A673 (cell line): Measurements from ENCODE around the gene LRFN4. TPM values are rescaled to one million over a fixed set of nuclear protein-coding genes. Genes with fewer than 3 reads are reported as not detected.

ENCODE experiments used
- BruUV-seq: library from RNA; stranded (reverse); fragments of 400-500 nt; replicated peaks from 2 replicates; lab custom pipeline; 2021; lab: Mats Ljungman, UMichigan
- CTCF ChIA-PET: fragments of 300-600 bp; sonication (Branson Sonifier 250); formaldehyde crosslinking; loops from one replicate; lab custom pipeline; 2022; ENCODE audit warnings: antibody characterized with exemption; lab: Charles Lee
- POLR2A ChIA-PET: fragments of 300-600 bp; sonication (Branson Sonifier 250); formaldehyde crosslinking; loops from one replicate; lab custom pipeline; 2022; ENCODE audit warnings: antibody characterized with exemption; ENCODE audit not compliant: low non-redundant PET; lab: Charles Lee
- DNase-seq: peaks from one replicate; pipeline ENCODE4 v3.0.0-alpha.2; 2015; ENCODE audit warnings: low spot score
- H3K27ac ChIP-seq: fragments of 200-600 bp; sonication (generic); 2 replicates; pipeline ENCODE4 v1.5.1; 2016; ENCODE audit warnings: mixed run types, low read depth, mild to moderate bottlenecking, mixed read lengths, antibody characterized with exemption, low read length; ENCODE audit not compliant: poor library complexity, severe bottlenecking
- H3K27me3 ChIP-seq: fragments of 200-600 bp; sonication (generic); replicated peaks from 2 replicates; pipeline ENCODE4 v1.6.1; 2017; ENCODE audit warnings: mixed run types, low read depth, mild to moderate bottlenecking, mixed read lengths, antibody characterized with exemption, low read length; ENCODE audit not compliant: insufficient read depth, poor library complexity
- H3K36me3 ChIP-seq: fragments of 200-600 bp; sonication (generic); 2 replicates; pipeline ENCODE4 v1.6.1; 2016; ENCODE audit warnings: mixed run types, mild to moderate bottlenecking, mixed read lengths, antibody characterized with exemption, low read length; ENCODE audit not compliant: insufficient read depth, poor library complexity, severe bottlenecking
- H3K4me1 ChIP-seq: fragments of 200-600 bp; sonication (generic); 2 replicates; pipeline ENCODE4 v1.6.1; 2017; ENCODE audit warnings: mixed run types, mild to moderate bottlenecking, mixed read lengths, antibody characterized with exemption, low read length; ENCODE audit not compliant: insufficient read depth, poor library complexity, severe bottlenecking
- H3K4me3 ChIP-seq: fragments of 200-600 bp; sonication (generic); 2 replicates; pipeline ENCODE4 v1.5.1; 2016; ENCODE audit warnings: low read depth, mixed run types, mild to moderate bottlenecking, mixed read lengths, low read length; ENCODE audit not compliant: poor library complexity, severe bottlenecking
- H3K9me3 ChIP-seq: fragments of 200-600 bp; sonication (generic); 2 replicates; pipeline ENCODE4 v1.6.1; 2016; ENCODE audit warnings: mixed run types, low read depth, mild to moderate bottlenecking, mixed read lengths, antibody characterized with exemption, low read length; ENCODE audit not compliant: poor library complexity, severe bottlenecking
- EZH2 ChIP-seq: fragments of 200-600 bp; sonication (generic); IDR thresholded peaks from 2 replicates; pipeline ENCODE4 v1.6.1; 2017; ENCODE audit warnings: borderline replicate concordance, low read depth, mild to moderate bottlenecking, mixed read lengths, antibody characterized with exemption, low read length; ENCODE audit not compliant: poor library complexity, severe bottlenecking
- intact Hi-C: fragments of 100-400 bp; cut with micrococcal nuclease; formaldehyde crosslinking; loops from one replicate; pipeline ENCODE4 v1.10.0; 2022; ENCODE audit not compliant: unreplicated experiment
- total RNA-seq: library from RNA; stranded (reverse); gene quantifications from 2 replicates; pipeline ENCODE4 v1.2.3, GENCODE V29; 2021
- TF ChIP-seq, protein P1 (sequence below): fragments of 300-800, 200-600 bp; sonication (generic); conservative IDR thresholded peaks from 2 replicates; pipeline ENCODE4 v1.5.1; 2017; ENCODE audit warnings: low read depth, mild to moderate bottlenecking, antibody characterized with exemption, low read length, moderate library complexity, mixed read lengths

LRFN4 gene
- total RNA-seq, 1 experiment from 2014 or later, result 57.2 TPM

DNA sequence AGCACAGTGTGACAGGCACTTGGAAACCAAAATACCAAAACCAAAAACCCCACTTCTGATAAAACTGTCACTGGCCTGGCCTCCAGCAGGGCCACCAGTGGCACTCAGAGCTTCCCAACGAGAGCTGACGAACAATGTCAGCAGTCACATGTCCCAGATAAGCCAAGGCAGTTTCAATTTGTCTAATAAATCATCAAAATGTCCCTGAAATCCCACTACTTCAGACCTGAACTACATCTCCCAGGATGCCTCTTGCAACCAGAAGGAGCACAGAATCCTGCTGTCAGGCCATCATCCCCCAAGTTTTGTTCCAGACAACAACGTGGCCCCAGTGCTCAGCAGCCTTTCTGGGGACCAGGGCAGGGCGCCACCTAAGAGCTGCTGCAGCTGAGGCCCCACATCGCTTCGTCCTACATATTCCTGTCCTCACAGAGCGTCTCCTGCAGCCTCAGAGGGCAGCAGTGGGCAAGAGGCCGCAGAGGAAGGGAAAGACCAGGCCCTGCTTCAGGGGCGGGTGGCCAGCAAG lies 25.1 kb downstream of the LRFN4 start:
- no peak for TF ChIP-seq EZH2
- TF ChIP-seq, protein P1, sequence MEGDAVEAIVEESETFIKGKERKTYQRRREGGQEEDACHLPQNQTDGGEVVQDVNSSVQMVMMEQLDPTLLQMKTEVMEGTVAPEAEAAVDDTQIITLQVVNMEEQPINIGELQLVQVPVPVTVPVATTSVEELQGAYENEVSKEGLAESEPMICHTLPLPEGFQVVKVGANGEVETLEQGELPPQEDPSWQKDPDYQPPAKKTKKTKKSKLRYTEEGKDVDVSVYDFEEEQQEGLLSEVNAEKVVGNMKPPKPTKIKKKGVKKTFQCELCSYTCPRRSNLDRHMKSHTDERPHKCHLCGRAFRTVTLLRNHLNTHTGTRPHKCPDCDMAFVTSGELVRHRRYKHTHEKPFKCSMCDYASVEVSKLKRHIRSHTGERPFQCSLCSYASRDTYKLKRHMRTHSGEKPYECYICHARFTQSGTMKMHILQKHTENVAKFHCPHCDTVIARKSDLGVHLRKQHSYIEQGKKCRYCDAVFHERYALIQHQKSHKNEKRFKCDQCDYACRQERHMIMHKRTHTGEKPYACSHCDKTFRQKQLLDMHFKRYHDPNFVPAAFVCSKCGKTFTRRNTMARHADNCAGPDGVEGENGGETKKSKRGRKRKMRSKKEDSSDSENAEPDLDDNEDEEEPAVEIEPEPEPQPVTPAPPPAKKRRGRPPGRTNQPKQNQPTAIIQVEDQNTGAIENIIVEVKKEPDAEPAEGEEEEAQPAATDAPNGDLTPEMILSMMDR, result no peak
- Histone ChIP-seq H3K36me3 (no peaks in the 10 kb centered on the region), H3K27me3 (no peaks in the 10 kb centered on the region), H3K4me1 (peaks cover 29% of the 10 kb centered on the region), H3K4me3 (no peak overlapping the region), H3K27ac (no peak overlapping the region), H3K9me3 (no peaks in the 10 kb centered on the region)
- intact Hi-C loops, result no loop called here
- ChIA-PET POLR2A (no interaction called here), CTCF (interaction anchor here (0.6 kb wide), 1 partner anchor 140 kb away, joined by 3 read pairs; no protein-coding TSS in a partner anchor)
- no peak for DNase-seq
- no TSS peak for BruUV-seq

DNA sequence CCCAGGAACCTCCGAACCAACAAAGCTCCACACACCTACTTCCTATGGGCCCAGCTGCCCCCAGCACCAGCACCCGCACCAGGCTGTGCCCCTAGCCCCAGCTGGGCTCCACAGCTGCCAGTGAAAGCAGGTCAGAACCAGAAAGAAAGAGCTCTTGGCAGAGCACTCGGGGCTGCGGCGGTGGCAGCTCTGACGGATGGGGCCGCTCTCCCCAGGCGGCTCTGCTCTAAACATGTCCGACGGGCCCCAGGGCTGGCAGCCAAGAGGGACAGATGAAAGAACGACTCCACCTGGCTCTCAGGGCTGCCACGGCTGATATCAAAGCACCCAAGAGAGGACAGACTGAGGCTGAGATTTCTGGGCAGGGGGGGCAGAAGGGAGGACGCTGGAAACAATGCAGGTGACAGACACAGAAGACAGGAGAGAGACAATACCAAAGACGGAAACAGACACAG lies 25.7 kb downstream of the LRFN4 start:
- POLR2A ChIA-PET, result no interaction called here
- no TSS peak for BruUV-seq
- TF ChIP-seq, protein P1, result no peak
- no peak for TF ChIP-seq EZH2
- peaks cover 33% of the 10 kb centered on the region for H3K4me1 ChIP-seq
- H3K36me3 ChIP-seq, result no peaks in the 10 kb centered on the region
- DNase-seq, result no peak
- no peak overlapping the region for H3K27ac ChIP-seq
- CTCF ChIA-PET, result interaction anchor here (0.5 to 0.7 kb wide), 4 partner anchors 12 to 139 kb away, joined by 3 to 8 read pairs (median 5); no protein-coding TSS in a partner anchor
- H3K27me3 ChIP-seq, result no peaks in the 10 kb centered on the region
- peak overlapping the region; percentile 25 for H3K4me3 ChIP-seq
- intact Hi-C loops, result loop anchor here (1.0 kb wide), 1 partner anchor 188 kb away; no protein-coding TSS in a partner anchor
- no peaks in the 10 kb centered on the region for H3K9me3 ChIP-seq

DNA sequence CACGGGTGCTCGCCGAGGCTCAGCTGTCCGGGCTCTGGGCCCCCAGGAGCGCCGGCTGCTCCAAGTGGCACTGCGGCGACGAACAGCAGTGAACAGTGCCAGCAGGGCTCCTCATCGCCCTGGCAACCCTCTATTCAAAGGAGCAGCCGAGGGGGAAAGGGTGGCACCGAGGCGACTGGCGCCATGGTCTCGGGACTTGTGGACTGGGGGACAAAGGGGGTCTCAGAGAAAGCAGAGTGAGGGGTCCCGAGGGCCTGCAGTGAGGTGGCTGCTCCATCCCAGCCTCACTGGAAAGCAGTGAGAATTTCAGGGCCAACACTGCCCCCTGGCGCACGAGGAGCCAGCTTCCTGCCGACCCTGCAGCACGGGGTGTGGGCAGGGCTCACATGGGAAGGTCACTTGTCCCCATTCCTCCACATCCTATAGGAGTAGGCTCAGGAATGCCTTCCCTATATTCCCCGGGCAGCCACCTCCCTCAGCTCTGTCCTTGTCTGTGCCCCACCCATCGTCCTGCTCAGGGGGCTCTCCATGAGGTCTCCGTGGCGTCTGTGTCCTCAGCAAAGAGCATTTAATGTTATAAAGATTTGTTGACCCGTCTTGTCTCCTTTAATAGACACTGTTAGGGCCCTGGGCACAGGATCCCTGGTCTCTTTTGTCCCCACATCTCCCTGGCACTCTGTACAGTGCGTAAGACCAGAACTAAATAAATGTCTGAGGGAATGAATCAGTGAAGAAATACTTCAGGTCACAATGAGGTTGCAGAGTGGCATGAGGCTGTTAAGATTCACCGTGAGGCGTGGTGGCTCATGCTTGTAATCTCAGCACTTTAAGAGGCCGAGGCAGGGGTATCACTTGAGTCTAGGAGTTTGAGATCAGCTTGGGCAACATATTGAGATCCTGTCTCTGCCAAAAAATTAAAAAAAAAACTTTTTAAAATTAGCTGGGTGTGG lies 26.4 kb downstream of the LRFN4 start:
- DNase-seq, result peak; percentile 80

More for the DNA sequence above, 26.4 kb downstream of the LRFN4 start:
- POLR2A ChIA-PET, result no interaction called here
- CTCF ChIA-PET, result interaction anchor here (0.5 to 0.9 kb wide), 6 partner anchors 12 to 448 kb away, joined by 3 to 8 read pairs (median 3); no protein-coding TSS in a partner anchor
- intact Hi-C loops, result loop anchor here (1.0 kb wide), 1 partner anchor 189 kb away; no protein-coding TSS in a partner anchor
- no peaks in the 10 kb centered on the region for H3K27me3 ChIP-seq
- H3K36me3 ChIP-seq, result no peaks in the 10 kb centered on the region
- H3K27ac ChIP-seq, result no peak overlapping the region
- H3K4me3 ChIP-seq, result peak overlapping the region; percentile 25
- peaks cover 33% of the 10 kb centered on the region for H3K4me1 ChIP-seq
- H3K9me3 ChIP-seq, result no peaks in the 10 kb centered on the region
- no TSS peak for BruUV-seq
- TF ChIP-seq, protein P1, result peak; percentile 95
- no peak for TF ChIP-seq EZH2
